ENCODE measurements around the gene GALC.

The GALC gene

DNA sequence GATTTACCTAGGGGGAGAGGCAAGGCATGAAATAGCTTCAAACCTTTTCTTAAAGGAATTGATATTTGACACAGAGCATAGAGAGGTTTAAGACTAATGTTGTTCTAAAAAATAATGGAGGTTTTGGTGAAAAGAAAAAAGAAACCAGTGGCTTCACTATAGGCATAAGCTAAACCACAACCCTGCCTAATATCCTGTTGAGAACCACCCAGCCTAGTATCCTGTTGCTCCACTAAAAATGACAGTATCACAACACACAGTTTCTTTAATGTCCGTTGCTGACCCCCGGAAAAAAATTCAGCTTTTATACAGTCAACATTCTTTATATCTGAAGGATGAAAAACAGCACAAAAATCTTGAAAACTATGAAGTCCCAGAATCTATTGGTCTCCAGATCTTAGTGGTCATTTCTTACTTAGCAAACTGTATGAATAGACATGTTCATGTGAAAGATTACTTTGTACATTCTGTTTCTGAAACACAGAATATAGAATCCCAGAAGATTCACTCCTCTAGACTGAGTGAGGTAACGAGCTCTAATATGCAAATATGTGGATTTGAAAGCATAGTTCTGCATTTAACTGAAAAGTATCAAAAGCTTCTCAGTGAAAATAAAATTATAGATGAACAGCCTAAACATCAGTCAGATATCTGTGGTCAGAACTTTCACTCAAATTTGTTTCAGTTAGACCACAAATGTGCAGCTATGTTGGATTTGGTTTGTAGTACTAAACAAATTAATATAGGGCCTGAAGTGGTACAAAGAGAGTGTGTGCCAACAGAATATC, 40.5 kb downstream of the GALC start:
- no peak for DNase-seq

DNA sequence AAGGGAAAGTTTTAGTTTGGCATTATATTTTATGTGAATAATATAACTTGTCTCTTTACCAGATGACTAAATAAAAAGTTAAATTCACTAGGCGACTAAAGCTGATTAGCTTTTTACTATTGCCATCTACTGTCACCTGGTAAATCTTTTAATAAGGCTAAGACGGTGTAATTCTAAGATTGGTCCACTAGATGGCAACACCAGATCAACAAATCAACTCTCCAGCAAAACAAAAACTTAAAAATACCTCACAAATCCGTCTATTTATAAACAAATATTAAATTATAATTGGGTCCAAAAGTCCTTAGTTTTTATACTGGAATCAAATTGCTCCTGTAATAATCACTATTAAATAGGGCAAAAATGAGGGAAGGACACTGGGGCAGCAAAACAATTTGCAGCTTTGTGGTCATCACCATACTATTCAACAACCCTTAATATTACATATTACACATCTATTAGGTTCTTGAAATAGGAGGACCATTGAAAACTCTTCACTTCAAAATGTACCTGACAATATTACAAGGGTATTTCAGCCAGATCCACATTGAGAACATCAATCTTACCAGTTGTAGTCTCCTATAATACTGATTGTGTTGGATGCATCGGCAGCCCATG, 47.9 kb downstream of the GALC start:
- DNase-seq, result no peak

DNA sequence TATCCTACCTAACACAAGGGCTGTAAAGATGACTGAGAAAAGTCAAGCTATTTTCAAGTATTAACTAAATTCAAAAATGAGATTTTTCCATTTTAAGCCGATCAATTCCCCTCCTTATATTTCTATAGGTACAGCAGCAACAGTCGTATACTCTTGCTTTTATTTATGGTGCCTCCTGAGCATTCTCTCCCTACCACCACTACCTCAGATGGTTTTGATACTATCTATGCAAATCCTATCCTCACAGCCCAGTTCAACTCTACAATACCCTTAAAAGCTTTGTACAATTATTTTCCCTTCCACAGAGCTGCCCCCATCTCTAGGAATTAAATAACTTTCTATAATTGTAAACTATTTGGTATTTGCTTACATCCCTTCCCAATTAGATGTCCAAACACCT, 52.1 kb downstream of the GALC start:
- DNase-seq, result no peak

DNA sequence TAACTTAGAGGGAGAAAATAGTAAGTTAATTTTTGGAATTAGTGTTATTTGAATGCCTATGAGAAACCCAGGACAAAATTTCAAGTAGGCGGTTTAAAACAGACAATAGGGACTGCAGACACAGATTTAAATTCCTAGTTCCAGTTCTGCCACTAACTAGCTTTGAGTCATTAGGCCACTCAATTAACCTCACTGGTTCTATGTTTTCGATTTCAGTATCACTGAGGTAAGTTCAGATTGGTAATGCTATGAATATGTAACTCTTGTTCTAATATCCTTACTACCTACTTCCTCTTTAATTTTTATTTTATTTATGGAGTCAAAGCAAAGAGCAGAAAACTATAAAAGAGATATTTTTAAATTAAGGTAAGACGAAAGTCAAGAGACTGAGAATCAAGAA, 52.6 kb downstream of the GALC start:
- DNase-seq, result no peak

GRCh38 chr14:87935886-87936285, 57.1 kb downstream of the GALC start:
- no peak for DNase-seq

DNA sequence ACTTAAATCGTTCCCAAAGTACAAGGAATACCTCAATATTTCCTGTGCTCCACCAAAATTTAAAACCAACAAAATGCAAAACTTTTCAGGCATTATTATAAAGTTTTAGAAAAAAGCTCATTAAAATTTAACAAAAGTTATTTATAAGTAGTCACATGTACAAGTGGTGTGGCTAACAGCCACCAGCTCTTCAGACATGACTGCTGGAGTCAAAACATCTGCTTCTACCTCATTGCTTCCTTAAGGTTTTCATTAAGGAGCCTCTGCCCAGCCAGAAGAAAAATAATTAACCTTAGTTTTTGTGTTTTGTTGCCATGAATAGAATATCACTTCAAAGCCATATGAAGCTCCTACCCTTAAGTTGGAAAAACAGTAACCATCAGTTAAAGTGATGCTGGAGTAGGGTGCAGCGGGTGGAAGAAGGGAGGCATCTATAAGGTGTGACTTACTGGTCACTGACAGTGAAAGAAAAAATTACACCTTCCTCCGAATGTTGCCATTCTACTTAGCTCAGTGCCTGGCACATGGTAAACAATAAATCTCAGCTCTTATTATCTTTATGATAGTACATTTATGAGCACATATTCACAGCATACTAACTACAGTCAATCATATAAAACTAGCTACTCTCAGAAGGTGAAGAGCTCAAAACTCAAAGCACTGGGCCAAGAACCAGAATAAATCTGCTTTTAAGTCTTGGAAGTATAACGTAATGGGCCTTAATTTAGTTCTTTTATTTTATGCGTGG, 57.7 kb downstream of the GALC start:
- DNase-seq, result no peak

GRCh38 chr14:87934185-87934584, 58.8 kb downstream of the GALC start:
- no peak for DNase-seq

DNA sequence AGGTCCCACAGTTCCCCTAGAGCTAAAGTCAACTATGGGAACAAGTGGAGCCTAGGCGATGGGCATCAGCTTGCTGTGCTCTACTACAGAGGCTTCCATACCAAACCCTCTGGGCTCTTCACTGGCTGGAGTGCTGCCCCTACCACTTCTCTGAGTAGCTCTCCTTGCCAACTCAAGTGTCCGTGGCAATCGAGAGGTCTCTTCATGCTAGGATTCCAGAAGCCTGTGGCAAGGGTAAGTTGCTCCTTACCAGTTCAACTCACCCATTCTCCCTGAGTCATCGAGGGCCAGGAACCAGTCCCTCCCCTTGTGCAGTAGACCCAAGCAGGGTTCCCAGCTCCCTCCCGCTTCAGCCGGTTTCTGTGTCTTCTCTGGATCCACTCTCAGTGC, 76.1 kb downstream of the GALC start:
- DNase-seq, result no peak

- no peak for DNase-seq
These were observed 76.7 kb downstream of the GALC start for GRCh38 chr14:87916103-87916885.

DNA sequence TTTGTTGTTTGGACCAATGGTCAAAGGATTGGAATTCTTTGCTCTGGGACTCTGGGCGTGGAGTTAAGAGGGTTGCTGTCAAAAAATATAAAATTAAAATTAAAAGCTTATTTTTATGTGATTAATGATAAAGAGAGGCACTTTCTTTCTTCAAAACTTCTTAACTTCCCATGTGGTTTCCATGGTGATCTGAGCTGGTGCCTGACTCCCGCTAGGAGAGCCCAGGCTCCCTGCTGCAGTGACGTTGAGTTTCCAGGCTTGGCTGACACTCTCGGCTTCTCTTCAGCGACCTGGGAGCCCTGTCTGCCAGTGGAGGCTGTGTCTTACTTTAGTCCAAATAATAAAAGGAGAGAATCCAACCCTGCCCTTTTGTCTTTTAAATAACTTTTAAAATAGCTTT, 84.4 kb downstream of the GALC start:
- no peak for DNase-seq

GRCh38 chr14:87901652-87902051, 91.3 kb downstream of the GALC start:
- no peak for DNase-seq

DNA sequence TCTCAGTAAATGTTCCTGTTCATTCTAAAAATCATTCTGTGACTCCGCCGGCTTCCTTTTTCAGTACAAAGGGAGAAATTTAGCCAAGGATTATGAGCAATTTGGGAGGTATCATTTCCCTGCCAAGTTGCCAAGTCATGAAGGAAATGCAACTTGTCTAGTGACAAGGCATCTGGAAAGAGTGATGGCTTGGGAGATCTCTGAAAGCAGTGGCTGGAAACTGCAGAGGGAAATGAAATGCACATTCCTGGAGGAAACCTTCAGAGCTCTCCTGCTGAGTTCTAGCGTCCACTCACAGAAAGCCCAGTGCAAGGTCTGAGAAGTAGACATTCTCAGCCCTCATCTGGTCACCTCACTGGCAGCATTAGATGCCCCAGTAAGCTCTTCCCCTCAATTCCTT, 91.7 kb downstream of the GALC start:
- no peak for DNase-seq

DNA sequence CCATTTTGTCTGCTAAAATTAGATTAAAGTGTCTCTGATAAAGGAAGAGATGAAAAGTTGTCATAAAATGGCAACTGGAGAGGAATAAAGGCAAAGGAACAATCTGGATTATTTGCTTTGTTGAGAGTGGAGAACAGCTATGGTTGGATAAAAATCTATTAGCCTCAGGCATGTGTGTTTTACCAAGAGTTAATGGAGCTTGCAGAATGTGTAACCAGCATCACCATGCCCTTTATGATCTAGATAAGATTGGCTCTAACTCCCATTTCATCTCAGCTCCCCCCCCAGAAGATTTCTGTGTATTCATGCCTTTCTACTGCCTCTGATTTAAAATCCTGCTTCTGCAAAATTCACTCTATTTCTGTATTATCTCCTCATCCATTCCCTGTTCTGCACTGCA, 93.8 kb downstream of the GALC start:
- no peak for DNase-seq

DNA sequence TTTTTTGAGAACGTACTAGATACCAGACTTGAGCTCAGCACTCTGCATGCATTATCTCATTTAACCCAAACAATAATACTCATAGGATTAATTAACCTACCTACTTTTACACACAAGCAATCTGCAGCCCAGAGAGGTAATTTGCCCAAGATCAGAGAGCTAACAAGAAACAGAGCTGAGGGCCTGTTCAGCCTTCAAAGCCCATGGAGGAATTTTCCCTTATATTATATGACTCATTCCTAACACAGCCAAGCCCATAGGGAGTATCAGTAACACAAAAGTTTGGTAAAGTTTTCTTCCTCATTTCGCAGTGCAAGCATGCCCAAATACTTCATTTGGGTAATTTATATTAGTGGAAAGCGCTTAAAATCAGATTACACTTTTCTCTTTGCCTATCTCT, 94.7 kb downstream of the GALC start:
- DNase-seq, result no peak

- DNase-seq, result no peak
These were observed 96.3 kb downstream of the GALC start for GRCh38 chr14:87896393-87897380.

- no peak for DNase-seq
These were observed 98.1 kb downstream of the GALC start for GRCh38 chr14:87894920-87895319.

DNA sequence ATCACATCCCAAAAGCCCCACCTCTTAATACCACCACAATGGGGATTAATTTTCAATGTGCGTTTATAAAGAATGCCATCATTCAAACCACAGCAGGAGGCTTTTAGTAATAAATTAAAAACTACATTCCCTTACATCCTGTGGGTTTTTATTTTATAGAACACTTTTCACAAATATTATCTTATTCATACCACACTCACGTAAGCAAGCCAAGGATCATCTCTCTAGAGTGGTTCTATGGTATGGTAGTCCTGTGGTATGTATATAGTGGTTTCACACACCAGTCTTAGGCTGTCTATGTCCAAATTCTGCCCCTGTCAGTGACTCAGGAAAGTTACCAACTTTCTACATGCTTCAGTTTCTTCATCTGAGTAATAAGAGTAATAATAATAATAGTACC, 100.2 kb downstream of the GALC start:
- DNase-seq, result no peak

DNA sequence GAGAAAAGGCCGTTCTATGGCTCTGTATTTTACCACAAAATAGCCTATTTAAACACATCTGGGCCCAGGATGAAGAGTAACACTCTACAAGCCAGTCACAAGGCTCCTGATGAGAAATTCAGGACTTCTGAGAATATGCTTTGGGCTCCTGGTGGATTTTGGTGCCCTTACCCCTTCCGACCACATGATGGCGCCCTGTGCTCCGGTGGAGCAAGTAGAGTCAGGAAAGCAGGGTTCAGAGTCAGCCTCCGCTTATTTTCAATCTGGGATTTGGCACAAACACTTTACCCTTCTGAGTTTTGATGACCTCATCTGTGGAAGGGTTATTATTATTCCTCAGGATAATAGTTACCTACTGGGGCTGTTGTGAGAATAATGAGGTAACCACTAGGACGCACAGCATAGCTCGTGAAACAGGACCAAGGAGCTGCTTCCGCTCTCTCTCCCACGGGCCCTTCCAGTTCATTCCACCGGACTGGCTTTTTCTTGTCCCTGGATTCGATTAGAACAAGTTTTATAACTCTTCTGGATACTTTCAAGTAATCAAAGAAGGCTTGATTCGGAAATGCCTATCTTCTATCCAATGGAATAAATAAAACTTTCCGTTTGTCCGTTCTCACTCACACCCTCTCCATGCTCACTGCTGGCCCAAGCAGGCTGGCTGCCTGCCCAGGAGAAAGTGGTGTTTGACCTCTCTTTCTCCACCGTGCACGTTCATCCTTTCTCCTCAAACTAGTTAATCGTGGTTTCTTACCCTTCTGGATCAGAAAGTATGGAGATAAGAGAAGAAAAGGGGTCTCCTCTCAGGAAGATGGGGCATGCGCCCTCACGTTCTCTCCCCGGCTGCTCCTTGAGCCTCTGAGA, 104.6 kb downstream of the GALC start:
- DNase-seq, result no peak

GRCh38 chr14:87883750-87884149, 109.2 kb downstream of the GALC start:
- DNase-seq, result no peak
